Measurements from ENCODE around the gene CAMTA1. TPM values are rescaled to one million over a fixed set of nuclear protein-coding genes. Genes with fewer than 3 reads are reported as not detected.

CAMTA1 gene
- polyA plus RNA-seq, 1 donor from 2014 or later, result 162 TPM

DNA sequence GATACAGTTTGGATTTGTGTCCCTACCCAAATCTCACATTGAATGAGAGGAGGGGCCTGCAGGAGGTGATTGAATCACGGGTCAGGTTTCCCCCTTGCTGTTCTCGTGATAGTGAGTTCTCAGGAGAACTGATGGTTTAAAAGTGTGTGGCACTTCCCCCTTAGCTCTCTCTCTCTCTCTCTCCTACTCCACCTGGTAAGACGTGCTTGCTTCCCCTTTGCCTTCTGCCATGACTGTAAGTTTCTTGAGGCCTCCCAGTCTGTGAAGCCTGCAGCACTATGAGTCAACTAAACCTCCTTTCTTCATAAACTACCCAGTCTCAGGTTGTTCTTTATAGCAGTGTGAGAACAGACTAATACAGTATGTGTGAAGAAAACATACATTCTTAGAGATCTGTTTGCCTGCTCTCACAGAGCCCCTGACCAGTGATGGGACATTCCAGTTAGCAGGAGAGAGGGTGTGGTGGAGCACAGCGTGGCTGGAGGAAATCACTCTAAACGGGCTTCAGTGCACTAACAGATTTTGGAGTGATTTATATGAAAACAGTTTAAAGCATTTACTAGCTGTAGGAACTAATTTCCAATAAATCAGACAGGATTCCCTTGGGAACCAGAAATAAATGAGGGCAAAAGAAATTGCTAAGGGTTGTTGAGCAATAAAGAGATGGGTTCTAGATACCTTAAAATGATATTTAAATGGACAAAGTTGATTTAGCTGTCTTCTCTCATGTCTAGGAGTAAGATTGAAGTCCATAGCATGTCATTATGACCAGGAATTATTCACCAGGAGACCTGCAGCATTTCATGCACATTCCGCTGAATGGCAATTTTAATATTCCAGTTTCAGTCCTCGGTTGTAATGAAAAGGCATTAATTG, 411.0 kb downstream of the CAMTA1 start:
- H3K4me2 ChIP-seq (ENCODE audit: low read length), result no peak overlapping the region
- no peaks in the 10 kb centered on the region for H3K79me2 ChIP-seq (replicated peaks; ENCODE audit: insufficient read depth, low read length)
- TF ChIP-seq SMC3 (conservative IDR thresholded peaks at IDR 0.05; ENCODE audit: poor library complexity) (no peak), POLR2AphosphoS5 (IDR thresholded peaks at IDR 0.05) (no peak), RAD21 (conservative IDR thresholded peaks at IDR 0.05) (no peak), TAF1 (IDR thresholded peaks at IDR 0.05; ENCODE audit: low read depth) (no peak), MXI1 (conservative IDR thresholded peaks at IDR 0.05; ENCODE audit: poor library complexity, severe bottlenecking) (no peak), EZH2 (IDR thresholded peaks at IDR 0.05; ENCODE audit: borderline replicate concordance, insufficient read depth, low read length, poor library complexity, severe bottlenecking) (no peak), EP300 (conservative IDR thresholded peaks at IDR 0.05; ENCODE audit: poor library complexity, severe bottlenecking) (no peak)
- TF ChIP-seq, protein P1, sequence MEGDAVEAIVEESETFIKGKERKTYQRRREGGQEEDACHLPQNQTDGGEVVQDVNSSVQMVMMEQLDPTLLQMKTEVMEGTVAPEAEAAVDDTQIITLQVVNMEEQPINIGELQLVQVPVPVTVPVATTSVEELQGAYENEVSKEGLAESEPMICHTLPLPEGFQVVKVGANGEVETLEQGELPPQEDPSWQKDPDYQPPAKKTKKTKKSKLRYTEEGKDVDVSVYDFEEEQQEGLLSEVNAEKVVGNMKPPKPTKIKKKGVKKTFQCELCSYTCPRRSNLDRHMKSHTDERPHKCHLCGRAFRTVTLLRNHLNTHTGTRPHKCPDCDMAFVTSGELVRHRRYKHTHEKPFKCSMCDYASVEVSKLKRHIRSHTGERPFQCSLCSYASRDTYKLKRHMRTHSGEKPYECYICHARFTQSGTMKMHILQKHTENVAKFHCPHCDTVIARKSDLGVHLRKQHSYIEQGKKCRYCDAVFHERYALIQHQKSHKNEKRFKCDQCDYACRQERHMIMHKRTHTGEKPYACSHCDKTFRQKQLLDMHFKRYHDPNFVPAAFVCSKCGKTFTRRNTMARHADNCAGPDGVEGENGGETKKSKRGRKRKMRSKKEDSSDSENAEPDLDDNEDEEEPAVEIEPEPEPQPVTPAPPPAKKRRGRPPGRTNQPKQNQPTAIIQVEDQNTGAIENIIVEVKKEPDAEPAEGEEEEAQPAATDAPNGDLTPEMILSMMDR (IDR thresholded peaks at IDR 0.05; ENCODE audit: poor library complexity, severe bottlenecking), result no peak
- TF ChIP-seq, protein P2, sequence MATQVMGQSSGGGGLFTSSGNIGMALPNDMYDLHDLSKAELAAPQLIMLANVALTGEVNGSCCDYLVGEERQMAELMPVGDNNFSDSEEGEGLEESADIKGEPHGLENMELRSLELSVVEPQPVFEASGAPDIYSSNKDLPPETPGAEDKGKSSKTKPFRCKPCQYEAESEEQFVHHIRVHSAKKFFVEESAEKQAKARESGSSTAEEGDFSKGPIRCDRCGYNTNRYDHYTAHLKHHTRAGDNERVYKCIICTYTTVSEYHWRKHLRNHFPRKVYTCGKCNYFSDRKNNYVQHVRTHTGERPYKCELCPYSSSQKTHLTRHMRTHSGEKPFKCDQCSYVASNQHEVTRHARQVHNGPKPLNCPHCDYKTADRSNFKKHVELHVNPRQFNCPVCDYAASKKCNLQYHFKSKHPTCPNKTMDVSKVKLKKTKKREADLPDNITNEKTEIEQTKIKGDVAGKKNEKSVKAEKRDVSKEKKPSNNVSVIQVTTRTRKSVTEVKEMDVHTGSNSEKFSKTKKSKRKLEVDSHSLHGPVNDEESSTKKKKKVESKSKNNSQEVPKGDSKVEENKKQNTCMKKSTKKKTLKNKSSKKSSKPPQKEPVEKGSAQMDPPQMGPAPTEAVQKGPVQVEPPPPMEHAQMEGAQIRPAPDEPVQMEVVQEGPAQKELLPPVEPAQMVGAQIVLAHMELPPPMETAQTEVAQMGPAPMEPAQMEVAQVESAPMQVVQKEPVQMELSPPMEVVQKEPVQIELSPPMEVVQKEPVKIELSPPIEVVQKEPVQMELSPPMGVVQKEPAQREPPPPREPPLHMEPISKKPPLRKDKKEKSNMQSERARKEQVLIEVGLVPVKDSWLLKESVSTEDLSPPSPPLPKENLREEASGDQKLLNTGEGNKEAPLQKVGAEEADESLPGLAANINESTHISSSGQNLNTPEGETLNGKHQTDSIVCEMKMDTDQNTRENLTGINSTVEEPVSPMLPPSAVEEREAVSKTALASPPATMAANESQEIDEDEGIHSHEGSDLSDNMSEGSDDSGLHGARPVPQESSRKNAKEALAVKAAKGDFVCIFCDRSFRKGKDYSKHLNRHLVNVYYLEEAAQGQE (IDR thresholded peaks at IDR 0.05; ENCODE audit: borderline replicate concordance), result no peak
- no peak overlapping the region for H3K4me3 ChIP-seq (ENCODE audit: low read length)
- no peak overlapping the region for H2AFZ ChIP-seq (ENCODE audit: low read depth, low read length)
- no peak overlapping the region for H3K9ac ChIP-seq (ENCODE audit: low read length)
- H3F3A ChIP-seq (ENCODE audit: insufficient read depth, low read length, poor library complexity, severe bottlenecking), result no peaks in the 10 kb centered on the region
- H3K36me3 ChIP-seq (ENCODE audit: insufficient read depth, low read length), result no peaks in the 10 kb centered on the region
- no peaks in the 10 kb centered on the region for H3K9me2 ChIP-seq (ENCODE audit: insufficient read depth, low read length)
- H3K27ac ChIP-seq (ENCODE audit: low read length), result no peak overlapping the region
- H3K9me3 ChIP-seq (ENCODE audit: low read length), result no peaks in the 10 kb centered on the region
- H4K20me1 ChIP-seq (ENCODE audit: insufficient read depth), result no peaks in the 10 kb centered on the region
- H3K27me3 ChIP-seq (ENCODE audit: insufficient read depth, low read depth, low read length), result no peaks in the 10 kb centered on the region

DNA sequence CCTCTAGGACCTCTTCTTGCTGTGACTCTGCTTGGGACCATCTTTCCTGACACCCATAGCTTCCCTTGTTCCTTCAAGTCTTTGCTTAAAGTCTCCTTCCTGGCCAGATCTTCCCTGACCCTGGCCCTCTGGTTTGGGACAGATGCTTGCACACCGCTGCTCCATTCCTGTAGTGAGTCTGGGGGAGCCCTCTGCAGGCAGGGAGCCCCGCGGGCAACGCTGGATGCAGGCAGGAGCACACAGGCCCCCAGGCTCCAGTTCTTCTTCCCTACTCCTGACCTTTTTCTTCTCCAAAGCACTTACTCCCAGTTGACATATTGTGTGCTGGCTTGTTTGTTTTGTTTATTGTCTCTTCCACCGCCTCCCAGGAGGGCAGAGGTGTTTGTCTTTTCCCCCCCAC, 413.4 kb downstream of the CAMTA1 start:
- no peak overlapping the region for H3K27ac ChIP-seq (ENCODE audit: low read length)
- H3F3A ChIP-seq (ENCODE audit: insufficient read depth, low read length, poor library complexity, severe bottlenecking), result no peaks in the 10 kb centered on the region
- H3K9me2 ChIP-seq (ENCODE audit: insufficient read depth, low read length), result no peaks in the 10 kb centered on the region
- no peak overlapping the region for H2AFZ ChIP-seq (ENCODE audit: low read depth, low read length)
- no peaks in the 10 kb centered on the region for H3K9me3 ChIP-seq (ENCODE audit: low read length)
- TF ChIP-seq RAD21 (conservative IDR thresholded peaks at IDR 0.05), result no peak
- no peak for TF ChIP-seq EP300 (conservative IDR thresholded peaks at IDR 0.05; ENCODE audit: poor library complexity, severe bottlenecking)
- no peak for TF ChIP-seq SMC3 (conservative IDR thresholded peaks at IDR 0.05; ENCODE audit: poor library complexity)
- TF ChIP-seq, protein P2 (IDR thresholded peaks at IDR 0.05; ENCODE audit: borderline replicate concordance), result no peak
- no peak for TF ChIP-seq TAF1 (IDR thresholded peaks at IDR 0.05; ENCODE audit: low read depth)
- TF ChIP-seq EZH2 (IDR thresholded peaks at IDR 0.05; ENCODE audit: borderline replicate concordance, insufficient read depth, low read length, poor library complexity, severe bottlenecking), result no peak
- TF ChIP-seq MXI1 (conservative IDR thresholded peaks at IDR 0.05; ENCODE audit: poor library complexity, severe bottlenecking), result no peak
- TF ChIP-seq, protein P1 (IDR thresholded peaks at IDR 0.05; ENCODE audit: poor library complexity, severe bottlenecking), result no peak
- no peak for TF ChIP-seq POLR2AphosphoS5 (IDR thresholded peaks at IDR 0.05)
- no peaks in the 10 kb centered on the region for H3K79me2 ChIP-seq (replicated peaks; ENCODE audit: insufficient read depth, low read length)
- H3K9ac ChIP-seq (ENCODE audit: low read length), result no peak overlapping the region
- H3K27me3 ChIP-seq (ENCODE audit: insufficient read depth, low read depth, low read length), result no peaks in the 10 kb centered on the region
- no peaks in the 10 kb centered on the region for H3K36me3 ChIP-seq (ENCODE audit: insufficient read depth, low read length)
- H3K4me2 ChIP-seq (ENCODE audit: low read length), result no peak overlapping the region
- H4K20me1 ChIP-seq (ENCODE audit: insufficient read depth), result no peaks in the 10 kb centered on the region
- no peak overlapping the region for H3K4me3 ChIP-seq (ENCODE audit: low read length)

Measured in neural cell (in vitro differentiated cells).